Measurements from ENCODE around the gene DRD4. TPM values are rescaled to one million over a fixed set of nuclear protein-coding genes. Genes with fewer than 3 reads are reported as not detected.

Gene DRD4
- total RNA-seq, 1 donor from 2014 or later: 0.16 TPM

GRCh38 chr11:608791-609251 lies 28.2 kb upstream of the DRD4 start:
- ATAC-seq (no peak), DNase-seq (ENCODE audit: missing footprints) (no peak)
- intact Hi-C loops (cut with DNase I): no loop called here

DNA sequence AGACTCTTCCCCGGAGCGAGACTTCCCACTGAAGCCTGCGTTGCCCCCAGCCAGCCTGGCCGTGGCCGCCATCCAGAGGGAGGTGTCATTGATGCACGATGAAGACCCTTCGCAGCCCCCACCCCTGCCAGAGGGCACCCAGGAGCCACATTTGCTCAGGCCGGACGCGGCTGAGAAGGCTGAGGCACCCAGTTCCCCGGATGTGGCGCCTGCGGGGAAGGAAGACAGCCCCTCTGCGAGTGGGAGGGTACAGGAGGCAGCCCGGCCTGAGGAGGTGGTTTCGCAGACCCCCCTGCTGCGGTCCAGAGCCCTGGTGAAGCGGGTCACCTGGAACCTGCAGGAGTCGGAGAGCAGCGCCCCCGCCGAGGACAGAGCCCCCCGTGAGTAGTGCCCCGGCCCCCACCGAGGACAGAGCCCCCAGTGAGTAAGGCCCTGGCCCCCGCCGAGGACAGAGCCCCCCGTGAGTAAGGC lies 27.7 kb upstream of the DRD4 start:
- DNase-seq (ENCODE audit: missing footprints) (no peak), ATAC-seq (no peak)
- intact Hi-C loops (cut with DNase I): no loop called here

GRCh38 chr11:610146-610801 lies 26.8 kb upstream of the DRD4 start:
- intact Hi-C loops (cut with DNase I): loop anchor here (5.0 kb wide), 1 partner anchor 33 kb away; the partner anchor contains the start of gene PHRF1
- ATAC-seq: no peak
- DNase-seq (ENCODE audit: missing footprints): no peak

DNA sequence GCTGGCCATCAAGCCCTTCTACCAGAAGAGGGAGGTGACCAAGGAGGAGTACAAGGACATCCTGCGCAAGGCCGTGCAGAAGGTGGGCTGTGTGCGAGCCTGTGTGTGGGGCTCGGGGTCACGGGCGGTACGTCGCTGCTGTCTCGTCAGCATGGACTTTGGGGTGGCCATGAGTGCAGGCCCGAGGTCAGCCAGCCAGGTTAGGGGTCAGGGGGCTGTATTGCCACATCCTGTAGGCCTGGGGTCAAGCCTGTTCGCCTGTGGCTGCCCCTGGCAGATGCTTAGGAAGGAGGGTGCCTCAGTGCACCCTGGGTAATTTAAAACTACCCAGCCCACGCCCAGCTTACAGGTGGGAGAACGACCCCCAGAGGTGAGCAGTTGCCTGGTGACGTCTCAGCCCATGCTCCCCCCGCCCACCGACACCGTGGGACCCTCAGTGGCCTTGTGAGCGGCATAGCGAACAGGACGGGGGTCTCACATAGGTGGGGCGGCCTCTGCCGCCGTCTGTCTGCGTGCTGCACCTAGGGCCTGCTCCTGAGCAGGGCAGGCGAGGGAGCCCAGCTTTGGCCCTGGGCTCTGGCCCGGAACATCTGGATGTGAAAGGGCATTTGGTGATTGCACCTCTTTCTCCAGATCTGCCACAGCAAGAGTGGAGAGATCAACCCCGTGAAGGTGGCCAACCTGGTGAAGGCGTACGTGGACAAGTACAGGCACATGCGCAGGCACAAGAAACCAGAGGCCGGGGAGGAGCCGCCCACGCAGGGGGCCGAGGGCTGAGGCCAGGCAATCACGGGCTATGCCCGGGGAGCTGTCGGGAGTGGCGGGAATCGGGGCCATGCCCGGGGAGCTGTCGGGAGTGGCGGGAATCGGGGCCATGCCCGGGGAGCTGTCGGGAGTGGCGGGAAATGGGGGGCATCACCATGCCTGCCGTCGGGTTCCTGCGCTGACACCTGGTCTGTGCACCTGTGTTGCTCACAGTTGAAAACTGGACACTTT lies 25.8 kb upstream of the DRD4 start:
- DNase-seq (ENCODE audit: missing footprints): no peak
- intact Hi-C loops (cut with DNase I): loop anchor here (5.0 kb wide), 1 partner anchor 34 kb away; the partner anchor contains the start of gene PHRF1
- no peak for ATAC-seq

DNA sequence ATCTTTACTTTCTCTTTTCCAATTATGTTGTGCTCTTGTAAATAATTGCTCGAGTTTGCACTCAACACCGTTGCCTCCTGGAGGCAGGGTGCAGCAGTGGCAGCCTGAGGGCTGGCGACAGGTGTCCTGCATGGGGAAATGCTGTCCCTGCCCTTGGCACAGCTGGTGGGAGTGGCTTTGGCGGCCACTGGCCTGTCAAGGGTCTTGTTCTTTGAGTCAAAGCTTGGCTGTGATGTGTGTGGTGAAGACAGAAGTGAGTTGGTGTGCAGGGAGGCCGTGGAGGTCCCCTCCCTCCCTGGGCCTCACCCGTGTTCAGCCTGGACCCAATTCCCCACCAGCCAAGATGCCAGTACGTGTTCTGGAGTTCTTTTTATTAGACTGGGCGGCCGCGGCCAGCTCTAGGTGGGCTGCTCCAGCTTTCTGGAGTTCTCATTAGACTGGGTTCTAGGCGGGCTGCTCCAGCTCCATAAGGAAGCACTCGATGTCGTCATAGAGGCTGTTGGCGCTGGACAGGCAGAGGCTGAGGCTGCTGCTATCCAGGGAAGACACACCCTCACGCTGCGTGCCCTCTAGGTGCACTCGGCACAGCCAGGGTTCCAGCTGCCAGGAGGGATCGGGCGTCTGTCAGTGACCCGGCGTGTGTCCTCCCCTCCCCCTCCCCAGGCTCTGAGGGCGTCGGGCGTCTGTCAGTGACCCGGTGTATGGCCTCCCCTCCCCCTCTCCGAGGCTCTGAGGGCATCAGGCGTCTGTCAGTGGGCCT lies 24.7 kb upstream of the DRD4 start:
- no peak for ATAC-seq
- no peak for DNase-seq (ENCODE audit: missing footprints)
- intact Hi-C loops (cut with DNase I): loop anchor here (5.0 kb wide), 1 partner anchor 35 kb away; the partner anchor contains the start of gene PHRF1

DNA sequence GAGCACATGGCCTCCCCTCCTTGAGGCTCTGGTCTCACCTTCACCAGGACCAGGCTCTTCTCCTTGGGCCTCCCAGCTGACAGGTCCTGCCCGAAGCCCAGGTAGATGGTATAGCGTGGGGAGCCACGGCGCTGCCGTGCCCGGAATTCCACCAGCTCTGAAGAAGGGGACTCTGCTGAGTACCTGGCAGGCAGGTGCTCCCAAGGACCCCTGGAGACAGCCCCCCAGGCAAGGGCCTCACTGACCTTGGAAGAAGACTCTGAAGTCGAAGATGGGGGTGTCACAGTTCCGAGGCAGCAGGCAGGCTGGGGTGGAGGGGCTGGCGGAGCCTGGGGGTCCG lies 24.1 kb upstream of the DRD4 start:
- intact Hi-C loops (cut with DNase I): loop anchor here (5.0 kb wide), 1 partner anchor 36 kb away; the partner anchor contains the start of gene PHRF1
- DNase-seq (ENCODE audit: missing footprints) (no peak), ATAC-seq (no peak)

GRCh38 chr11:613369-613968 lies 23.6 kb upstream of the DRD4 start:
- peak; percentile 91 for DNase-seq (ENCODE audit: missing footprints)
- ATAC-seq: no peak
- intact Hi-C loops (cut with DNase I): loop anchor here (5.0 kb wide), 1 partner anchor 36 kb away; the partner anchor contains the start of gene PHRF1

- no peak for ATAC-seq
- no peak for DNase-seq (ENCODE audit: missing footprints)
- intact Hi-C loops (cut with DNase I): loop anchor here (5.0 kb wide), 1 partner anchor 37 kb away; the partner anchor contains the start of gene PHRF1
Observed at GRCh38 chr11:614021-614622, 22.9 kb upstream of the DRD4 start.

DNA sequence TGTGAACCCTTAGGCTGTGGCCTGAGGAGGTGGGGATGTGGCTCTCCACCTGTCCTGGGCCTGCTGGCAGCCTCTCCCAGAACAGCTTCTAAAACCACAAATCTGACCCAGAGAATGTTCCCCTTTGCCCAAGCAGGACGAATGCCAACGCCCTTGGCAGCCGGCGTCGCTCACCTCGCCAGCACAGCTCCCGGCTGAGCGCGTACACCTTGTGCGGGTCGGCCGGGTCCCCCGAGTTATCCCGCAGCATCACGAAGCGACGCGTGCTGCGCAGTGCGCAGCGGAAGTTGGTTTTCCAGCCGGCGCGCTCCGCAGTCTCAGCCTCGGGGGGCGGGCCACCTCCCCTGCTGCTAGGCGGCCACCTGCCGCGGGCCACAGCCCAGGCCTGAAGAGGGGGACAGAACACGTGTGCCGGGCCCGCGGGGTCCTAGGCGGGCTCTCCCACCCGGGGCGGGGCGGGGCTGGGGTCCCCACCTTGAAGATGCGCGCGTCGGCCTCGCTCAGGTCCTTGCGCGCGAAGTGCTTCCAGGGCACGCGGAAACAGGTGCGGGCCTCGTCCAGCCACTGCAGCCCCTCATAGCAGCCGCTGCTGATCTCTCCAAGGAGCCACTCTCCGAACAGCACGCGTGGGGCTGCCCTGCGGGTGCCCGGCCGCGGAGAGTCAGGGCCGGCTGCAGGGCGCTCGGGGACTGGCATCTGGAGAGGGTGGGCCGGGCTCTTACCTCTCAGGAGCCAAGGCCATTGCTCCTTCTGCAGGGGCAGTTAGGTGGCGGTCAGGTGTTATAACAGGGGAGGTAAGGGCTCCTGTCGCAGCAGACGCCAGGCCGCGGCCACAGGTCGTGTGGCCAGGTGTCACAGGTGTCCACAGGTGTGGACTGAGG lies 22.2 kb upstream of the DRD4 start:
- no peak for DNase-seq (ENCODE audit: missing footprints)
- intact Hi-C loops (cut with DNase I): loop anchor here (5.0 kb wide), 2 partner anchors 38 to 77 kb away; partner anchors contain the start of gene PHRF1

DNA sequence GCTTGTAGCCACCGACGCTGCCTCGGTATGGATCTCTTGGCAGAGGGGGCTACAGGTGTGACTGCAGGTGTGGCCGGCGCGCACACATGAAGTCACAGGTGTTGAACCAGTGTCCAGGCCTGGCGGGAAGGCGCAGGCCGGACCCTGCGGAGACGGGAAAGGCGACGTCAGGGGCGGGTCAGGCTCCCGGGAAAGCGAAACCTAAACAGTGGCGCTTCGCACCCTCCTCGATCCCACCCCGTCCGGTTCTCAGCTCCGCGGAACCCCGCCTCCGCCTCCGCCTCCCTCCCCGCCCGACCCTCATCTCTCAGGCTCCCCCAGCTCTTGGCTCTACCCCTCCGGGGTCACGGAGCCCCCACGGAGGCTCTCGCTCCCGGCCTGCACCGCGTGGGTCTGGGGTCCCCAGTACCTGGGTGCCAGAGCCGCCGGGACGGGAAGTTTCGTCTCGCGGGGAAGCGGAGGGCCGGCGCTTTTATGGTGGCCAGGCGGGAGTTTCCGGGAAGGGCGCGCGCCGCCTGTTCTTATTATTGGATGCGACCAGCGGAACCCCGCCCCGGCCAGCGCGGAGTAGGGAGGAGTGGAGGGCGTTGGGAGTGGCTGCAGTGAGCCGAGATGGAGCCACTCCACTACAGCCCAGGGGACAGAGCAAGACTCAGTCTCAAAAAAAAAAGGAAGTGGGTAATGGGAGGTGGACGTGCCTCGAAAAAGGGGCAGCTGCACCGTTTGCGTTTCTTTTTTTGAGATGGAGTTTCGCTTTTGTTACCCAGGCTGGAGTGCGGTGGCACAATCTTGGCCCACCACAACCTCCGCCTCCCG lies 21.4 kb upstream of the DRD4 start, which contains the start of gene IRF7:
Gene IRF7, minus strand, starts transcription at position 447 of the 816 bp plus-strand sequence. CDS start 586 bp downstream, outside the sequence.
- intact Hi-C loops (cut with DNase I): loop anchor here (5.0 kb wide), 1 partner anchor 77 kb away; no protein-coding TSS in a partner anchor
- ATAC-seq (peak; percentile 93), DNase-seq (ENCODE audit: missing footprints) (peak; percentile 100)

More for the DNA sequence above, 22.2 kb upstream of the DRD4 start:
- ATAC-seq: peak; percentile 5

- ATAC-seq (no peak), DNase-seq (ENCODE audit: missing footprints) (no peak)
- intact Hi-C loops (cut with DNase I): loop anchor here (5.0 kb wide), 1 partner anchor 76 kb away; no protein-coding TSS in a partner anchor
Observed at GRCh38 chr11:616320-617198, 20.5 kb upstream of the DRD4 start.

- no peak for ATAC-seq
- intact Hi-C loops (cut with DNase I): loop anchor here (5.0 kb wide), 1 partner anchor 75 kb away; no protein-coding TSS in a partner anchor
- no peak for DNase-seq (ENCODE audit: missing footprints)
Observed at GRCh38 chr11:617199-617911, 19.7 kb upstream of the DRD4 start.

GRCh38 chr11:617912-618682 lies 19.0 kb upstream of the DRD4 start:
- ATAC-seq (no peak), DNase-seq (ENCODE audit: missing footprints) (no peak)
- intact Hi-C loops (cut with DNase I): loop anchor here (5.0 kb wide), 1 partner anchor 74 kb away; no protein-coding TSS in a partner anchor

Measured in Right ventricle myocardium inferior (tissue), 1 donor.